Embryonic facial prominence (tissue), 1 donor: ENCODE data around the gene CNTN5.

Source experiments
- DNase-seq: peaks from one replicate; pipeline ENCODE4 v3.0.0-alpha.2; 2016; ENCODE audit errors: extremely low spot score

Gene CNTN5

GRCh38 chr11:100315946-100316345 is 1295.2 kb downstream of the CNTN5 start:
- no peak for DNase-seq

GRCh38 chr11:100316952-100317351 is 1296.2 kb downstream of the CNTN5 start:
- no peak for DNase-seq

GRCh38 chr11:100319691-100320090 is 1298.9 kb downstream of the CNTN5 start:
- no peak for DNase-seq

- no peak for DNase-seq
These were observed 1308.0 kb downstream of the CNTN5 start for GRCh38 chr11:100328626-100329340.

- DNase-seq: no peak
These were observed 1308.6 kb downstream of the CNTN5 start for GRCh38 chr11:100329352-100329751.

- DNase-seq: no peak
These were observed 1316.1 kb downstream of the CNTN5 start for GRCh38 chr11:100336873-100337272.

GRCh38 chr11:100338144-100338840 is 1317.5 kb downstream of the CNTN5 start:
- DNase-seq: no peak

- DNase-seq: no peak
These were observed 1319.9 kb downstream of the CNTN5 start for GRCh38 chr11:100340466-100341319.

GRCh38 chr11:100353083-100353482 is 1332.3 kb downstream of the CNTN5 start:
- no peak for DNase-seq

- DNase-seq: no peak
These were observed 1334.0 kb downstream of the CNTN5 start for GRCh38 chr11:100354736-100355135.

- no peak for DNase-seq
These were observed 1335.3 kb downstream of the CNTN5 start for GRCh38 chr11:100356035-100356434.

GRCh38 chr11:100359281-100359680 is 1338.5 kb downstream of the CNTN5 start:
- DNase-seq: no peak

- no peak for DNase-seq
These were observed 1347.1 kb downstream of the CNTN5 start for GRCh38 chr11:100367892-100368291.

- no peak for DNase-seq
These were observed 1362.7 kb downstream of the CNTN5 start for GRCh38 chr11:100383357-100383865.

GRCh38 chr11:100396266-100396665 is 1375.5 kb downstream of the CNTN5 start:
- DNase-seq: no peak

GRCh38 chr11:100397401-100397800 is 1376.7 kb downstream of the CNTN5 start:
- DNase-seq: no peak

- DNase-seq: no peak
These were observed 1383.1 kb downstream of the CNTN5 start for GRCh38 chr11:100403816-100404215.

- no peak for DNase-seq
These were observed 1384.2 kb downstream of the CNTN5 start for GRCh38 chr11:100404907-100405306.
